HFF-Myc (cell line): ENCODE results near the gene FOXP1.

Source experiments
- DNase-seq: peaks from one replicate; pipeline ENCODE4 v3.0.0-alpha.2; 2011; ENCODE audit warnings: low read depth; ENCODE audit errors: extremely low read depth
- H3K4me3 ChIP-seq: replicated peaks from 2 replicates; pipeline ENCODE4 v1.5.1; 2011; ENCODE audit warnings: low read depth, mild to moderate bottlenecking, control low read depth, low read length
- TF ChIP-seq, protein P1 (sequence below): IDR thresholded peaks from 2 replicates; pipeline ENCODE4 v1.5.1; 2012; ENCODE audit warnings: mild to moderate bottlenecking, low read depth, low read length, control low read depth; ENCODE audit errors: missing control alignments

FOXP1 gene

DNA sequence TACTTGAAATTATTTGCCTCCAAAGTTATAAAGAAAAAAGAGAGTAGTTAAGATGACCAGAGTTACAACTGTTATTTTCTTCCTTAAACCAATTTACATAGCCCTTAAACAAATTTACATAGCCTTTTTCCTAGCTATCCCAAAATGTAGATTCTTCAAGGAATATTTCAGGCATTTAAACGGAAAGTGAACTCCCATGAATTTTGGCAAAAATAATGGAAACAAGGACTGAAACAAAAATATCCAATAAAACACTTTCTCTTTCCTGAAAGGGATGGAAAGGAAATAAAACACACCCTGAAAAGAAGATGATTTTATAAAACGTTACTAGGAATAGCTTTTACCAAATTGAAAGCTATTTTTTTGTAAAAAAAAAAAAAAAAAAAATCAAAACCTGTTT, 418.6 kb downstream of the FOXP1 start:
- no peak overlapping the region for H3K4me3 ChIP-seq
- DNase-seq, result no peak
- TF ChIP-seq, protein P1, sequence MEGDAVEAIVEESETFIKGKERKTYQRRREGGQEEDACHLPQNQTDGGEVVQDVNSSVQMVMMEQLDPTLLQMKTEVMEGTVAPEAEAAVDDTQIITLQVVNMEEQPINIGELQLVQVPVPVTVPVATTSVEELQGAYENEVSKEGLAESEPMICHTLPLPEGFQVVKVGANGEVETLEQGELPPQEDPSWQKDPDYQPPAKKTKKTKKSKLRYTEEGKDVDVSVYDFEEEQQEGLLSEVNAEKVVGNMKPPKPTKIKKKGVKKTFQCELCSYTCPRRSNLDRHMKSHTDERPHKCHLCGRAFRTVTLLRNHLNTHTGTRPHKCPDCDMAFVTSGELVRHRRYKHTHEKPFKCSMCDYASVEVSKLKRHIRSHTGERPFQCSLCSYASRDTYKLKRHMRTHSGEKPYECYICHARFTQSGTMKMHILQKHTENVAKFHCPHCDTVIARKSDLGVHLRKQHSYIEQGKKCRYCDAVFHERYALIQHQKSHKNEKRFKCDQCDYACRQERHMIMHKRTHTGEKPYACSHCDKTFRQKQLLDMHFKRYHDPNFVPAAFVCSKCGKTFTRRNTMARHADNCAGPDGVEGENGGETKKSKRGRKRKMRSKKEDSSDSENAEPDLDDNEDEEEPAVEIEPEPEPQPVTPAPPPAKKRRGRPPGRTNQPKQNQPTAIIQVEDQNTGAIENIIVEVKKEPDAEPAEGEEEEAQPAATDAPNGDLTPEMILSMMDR, result no peak

DNA sequence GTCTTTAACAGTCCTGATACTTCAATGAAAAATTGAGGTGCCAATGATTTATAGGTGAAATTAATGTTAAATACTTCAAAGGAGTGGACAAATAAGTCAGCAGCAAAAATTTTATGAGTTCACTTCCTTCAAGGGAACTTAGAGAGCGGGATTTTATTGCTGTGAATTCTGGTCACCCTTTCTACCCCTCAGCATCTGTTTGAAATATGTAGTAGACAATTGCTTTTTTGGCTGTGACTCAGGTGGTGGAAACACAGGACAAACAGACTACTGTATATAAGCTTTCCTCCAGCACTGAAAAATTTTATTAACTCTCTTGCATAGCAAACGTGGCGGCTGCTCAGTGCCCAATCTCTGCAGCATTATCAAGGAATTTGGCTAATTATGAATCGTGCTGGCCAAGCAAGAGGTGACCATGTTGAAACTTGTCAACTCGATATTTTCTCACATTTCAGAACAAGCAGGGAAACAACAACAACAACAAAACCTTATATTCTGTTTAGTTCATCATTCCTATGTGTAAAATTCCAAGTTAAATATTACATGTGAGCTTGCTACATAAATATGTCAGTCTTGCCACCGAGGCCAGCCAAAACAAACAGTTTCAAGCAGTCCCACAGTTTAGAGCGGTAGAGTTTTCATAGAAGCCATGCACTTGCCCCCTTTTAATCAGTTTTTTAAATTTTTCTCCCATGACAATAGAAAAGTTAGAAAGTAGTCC, 420.2 kb downstream of the FOXP1 start:
- peak; percentile 52 for DNase-seq
- no peak overlapping the region for H3K4me3 ChIP-seq
- TF ChIP-seq, protein P1, result no peak

DNA sequence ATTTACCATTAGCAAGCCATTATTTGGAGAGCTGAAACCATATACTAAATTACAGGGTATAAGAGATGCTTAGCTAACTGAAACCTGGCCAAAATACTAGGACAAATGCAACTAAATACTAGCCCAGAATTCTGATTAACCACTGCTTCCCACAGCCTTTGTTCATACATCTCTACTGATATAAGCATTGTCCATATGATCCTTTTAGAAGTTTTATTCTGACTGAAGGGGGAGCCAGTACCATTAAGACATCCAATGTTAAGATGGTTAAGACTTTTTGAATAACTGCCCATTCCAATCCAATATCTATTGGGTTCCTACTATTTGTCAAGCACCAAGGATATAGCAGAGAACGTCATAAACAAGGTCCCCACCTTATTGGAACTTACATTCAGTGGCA, 421.3 kb downstream of the FOXP1 start:
- TF ChIP-seq, protein P1, result no peak
- DNase-seq, result no peak
- H3K4me3 ChIP-seq, result no peak overlapping the region

DNA sequence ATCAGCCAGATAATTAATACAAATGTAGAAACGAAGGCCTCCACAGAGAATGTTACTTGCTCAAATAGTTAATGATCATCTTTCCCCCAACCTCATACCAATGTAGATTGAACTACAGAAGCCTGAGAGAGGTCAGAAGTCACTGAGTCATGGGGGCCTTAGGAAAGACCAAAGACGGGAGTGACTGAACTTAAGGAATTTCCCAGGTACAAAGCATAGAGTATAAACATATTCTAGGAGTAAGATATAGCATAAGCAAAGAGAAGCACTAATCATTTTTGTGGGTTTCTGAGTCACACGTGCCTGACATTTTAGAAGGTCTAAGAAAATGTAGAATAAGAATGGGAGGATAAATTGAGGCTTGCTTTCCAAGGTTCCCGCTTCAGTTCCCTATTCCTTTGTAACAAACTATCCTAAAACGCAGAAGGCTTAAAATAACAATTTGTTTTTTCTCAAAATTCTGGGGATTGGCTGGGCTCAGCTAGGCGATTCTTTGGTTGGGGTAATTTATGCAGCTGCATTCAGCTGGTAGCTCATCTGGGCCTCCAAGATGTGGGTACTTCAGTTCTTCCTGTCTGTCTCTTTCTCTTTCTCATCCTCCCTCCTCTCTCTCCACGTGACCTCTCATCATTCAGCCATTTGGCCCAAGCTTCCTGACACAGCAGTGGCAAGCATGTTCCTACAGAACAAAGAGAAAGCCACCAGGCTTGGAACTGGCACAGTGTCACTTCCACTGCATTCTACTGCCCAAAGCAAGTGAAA, 422.6 kb downstream of the FOXP1 start:
- no peak overlapping the region for H3K4me3 ChIP-seq
- DNase-seq, result no peak
- TF ChIP-seq, protein P1, result no peak

DNA sequence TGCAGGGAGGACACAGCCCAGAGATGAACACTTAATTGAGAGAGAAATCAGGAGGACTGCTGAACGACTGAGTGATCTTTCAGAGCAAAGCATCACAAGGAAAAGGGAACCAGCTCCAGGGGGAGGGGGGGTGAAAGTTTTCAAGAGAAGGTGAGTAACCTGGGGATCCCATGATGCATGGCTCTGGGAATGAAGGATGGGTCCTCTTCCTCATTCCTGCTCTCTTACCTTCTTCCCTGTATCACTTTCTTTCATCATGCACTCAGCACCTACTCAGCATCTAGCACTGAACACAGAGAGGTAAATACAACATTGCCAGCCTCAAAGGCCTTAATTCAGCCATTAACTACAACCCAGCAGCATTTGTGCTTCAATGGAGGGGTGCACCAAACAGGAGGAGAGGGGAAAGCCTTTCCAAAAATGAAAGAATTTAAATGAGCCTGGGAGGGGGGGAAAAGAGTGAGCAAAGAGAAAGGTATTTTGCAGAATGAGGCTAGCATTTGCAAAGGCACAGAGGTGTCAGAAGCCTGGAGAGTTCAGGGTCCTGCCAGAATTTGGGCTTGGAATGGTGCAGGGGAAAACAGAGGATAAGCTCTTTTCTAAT, 427.4 kb downstream of the FOXP1 start:
- no peak for DNase-seq
- TF ChIP-seq, protein P1, result no peak

DNA sequence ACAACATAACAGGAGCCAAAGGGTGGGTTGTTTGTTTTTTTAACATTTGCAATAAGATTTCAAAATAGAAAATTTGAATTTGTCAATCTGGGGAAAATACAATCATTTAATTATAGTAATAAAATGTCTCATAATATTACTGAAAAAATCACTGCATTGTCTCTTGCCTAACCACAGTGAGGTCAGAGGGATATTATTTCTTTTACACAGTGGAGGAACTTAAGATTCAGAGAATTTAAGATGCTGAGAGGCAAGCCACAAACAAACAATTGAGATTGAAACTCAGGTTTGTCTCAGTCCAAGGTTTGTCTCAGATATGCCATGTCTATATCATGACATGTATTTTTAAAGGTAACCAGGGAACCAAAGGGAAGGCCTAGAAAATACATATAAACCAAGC, 428.7 kb downstream of the FOXP1 start:
- no peak for DNase-seq
- TF ChIP-seq, protein P1, result no peak
- H3K4me3 ChIP-seq, result no peak overlapping the region

More for the DNA sequence above, 427.4 kb downstream of the FOXP1 start:
- no peak overlapping the region for H3K4me3 ChIP-seq
